Hippocampal formation (tissue), 2 donors: ENCODE results near the gene FBXO10.
"Not testable (repeated sequence)": the region's sequence is repeated elsewhere in the genome, so short reads cannot be mapped to it uniquely, and the experiment has no call there.

Experiments
- DNase-seq, 2 donors: peaks; one replicate each; lab custom pipeline; 2025; lab: John Stamatoyannopoulos, UW

Gene FBXO10

GRCh38 chr9:37551468-37551867 lies 24.7 kb downstream of the FBXO10 start:
- no peak for DNase-seq

DNA sequence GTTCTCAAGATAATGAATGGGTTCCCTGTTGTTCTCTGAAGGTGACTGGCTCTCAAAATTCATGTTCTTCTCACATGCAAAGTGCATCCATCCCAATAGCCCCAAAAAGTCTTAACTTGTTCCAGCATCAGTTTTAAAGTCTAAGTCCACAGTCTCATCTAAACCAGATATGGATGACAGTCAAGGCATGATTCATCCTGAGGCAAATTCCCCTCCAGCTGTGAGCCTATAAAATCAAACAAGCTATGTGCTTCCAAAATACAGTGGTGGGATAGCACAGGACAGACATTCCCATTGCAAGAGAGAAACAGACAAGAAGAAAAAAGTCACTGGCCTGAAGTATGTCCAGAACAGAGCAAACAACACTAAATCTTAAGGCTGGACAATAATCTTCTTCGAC lies 25.4 kb downstream of the FBXO10 start:
- DNase-seq, result no peak

- no peak for DNase-seq
These were observed 26.7 kb downstream of the FBXO10 start for GRCh38 chr9:37549527-37549926.

DNA sequence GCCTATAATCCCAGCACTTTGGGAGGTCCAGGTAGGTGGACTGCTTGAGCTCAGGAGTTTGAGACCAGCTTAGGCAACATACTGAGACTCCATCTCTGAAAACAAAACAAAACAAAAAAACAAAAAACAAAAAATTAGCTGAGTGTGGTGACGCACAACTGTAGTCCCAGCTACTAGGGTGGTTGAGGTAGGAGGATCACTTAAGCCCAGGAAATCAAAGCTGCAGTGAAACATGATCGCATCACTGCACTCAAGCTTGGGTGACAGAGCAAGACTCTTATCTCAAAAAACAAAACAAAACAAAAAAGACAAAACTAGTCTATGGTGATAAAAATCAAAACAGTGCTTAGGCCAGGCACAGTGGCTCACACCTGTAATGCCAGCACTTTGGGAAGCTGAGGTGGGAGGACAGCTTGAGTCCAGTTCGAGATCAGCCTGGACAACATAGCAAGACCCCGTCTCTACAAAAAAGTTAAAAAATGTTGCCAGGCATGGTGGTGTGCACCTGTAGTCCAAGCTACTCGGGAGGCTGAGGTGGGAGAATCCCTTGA lies 28.8 kb downstream of the FBXO10 start:
- no peak for DNase-seq

DNA sequence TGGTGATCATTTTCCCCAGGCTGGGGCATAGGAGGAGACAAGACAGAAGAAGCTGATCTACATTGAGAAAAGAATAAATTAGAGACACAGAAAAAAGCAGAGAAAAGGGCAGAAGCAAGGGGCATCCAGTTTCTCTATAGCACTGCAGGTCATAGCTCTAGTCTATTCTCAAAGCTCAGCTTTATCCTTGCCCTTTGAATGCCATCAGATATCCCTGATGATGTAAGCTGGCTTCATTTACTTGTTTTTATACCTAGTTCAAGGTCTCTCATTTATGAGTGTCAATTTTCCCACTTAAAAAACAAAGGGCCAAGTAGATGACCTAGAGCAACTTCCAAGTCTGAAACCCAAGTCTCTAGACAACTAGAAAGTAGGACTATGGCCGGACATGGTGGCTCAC lies 32.7 kb downstream of the FBXO10 start:
- DNase-seq, result no peak

DNA sequence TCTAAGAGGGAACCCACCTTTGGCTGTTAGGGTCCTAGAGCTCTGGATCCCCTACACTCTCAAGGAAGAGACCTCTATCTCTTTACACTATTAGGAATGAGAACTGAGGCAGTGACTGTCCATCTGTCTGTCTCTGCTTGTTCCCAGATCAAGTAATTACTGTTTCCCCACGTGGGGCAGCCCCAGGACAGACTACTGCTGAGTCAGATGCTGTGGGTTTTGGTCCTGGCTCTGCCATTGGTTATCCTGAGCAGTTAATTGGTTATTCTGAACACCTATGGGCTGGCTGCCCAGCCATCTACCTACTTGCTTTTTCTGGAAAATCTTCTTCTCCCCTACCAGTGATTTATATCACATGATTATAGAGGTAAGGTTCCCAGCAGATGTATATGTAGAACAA lies 33.3 kb downstream of the FBXO10 start:
- DNase-seq, result no peak

GRCh38 chr9:37542488-37542887 lies 33.7 kb downstream of the FBXO10 start:
- no peak for DNase-seq

DNA sequence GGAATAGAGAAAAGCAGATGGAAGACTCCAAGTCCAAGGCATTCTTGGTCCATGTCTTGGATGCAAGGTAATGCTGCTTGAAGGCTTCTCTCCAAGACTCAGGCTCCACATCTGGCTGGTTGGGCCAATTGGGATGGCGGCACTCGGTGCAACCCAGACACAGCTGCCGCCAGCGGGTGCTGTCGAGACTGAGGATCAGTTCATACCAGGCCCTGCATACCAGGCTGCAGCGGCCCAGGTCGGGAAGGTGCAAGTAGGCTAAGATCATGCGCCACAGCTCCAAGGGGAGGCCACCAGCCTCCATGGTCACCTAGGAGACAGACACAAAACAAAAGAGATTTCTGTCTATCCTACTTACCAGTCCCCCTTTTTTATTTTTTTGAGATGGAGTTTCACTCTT lies 34.7 kb downstream of the FBXO10 start:
- DNase-seq, result no peak

GRCh38 chr9:37540634-37541033 lies 35.5 kb downstream of the FBXO10 start:
- DNase-seq, result no peak

DNA sequence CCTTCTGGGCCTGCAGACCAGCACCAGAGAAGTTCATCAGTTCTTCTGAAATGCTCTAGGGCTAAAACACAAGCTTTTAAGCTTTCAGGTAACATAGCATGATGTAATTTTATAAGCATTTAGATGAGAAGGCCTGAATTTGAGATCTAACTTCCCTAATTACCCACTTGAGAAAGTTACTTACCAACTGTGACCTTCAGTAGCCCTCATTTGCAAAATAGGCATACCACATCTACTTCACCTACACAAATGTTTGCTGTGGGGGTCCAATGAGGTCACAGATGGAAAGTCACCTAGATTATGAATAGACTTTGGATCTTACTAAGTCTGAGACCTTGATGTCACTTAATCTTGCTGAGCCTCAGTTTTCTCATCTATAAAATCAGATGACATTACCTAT lies 36.5 kb downstream of the FBXO10 start:
- DNase-seq, result no peak

DNA sequence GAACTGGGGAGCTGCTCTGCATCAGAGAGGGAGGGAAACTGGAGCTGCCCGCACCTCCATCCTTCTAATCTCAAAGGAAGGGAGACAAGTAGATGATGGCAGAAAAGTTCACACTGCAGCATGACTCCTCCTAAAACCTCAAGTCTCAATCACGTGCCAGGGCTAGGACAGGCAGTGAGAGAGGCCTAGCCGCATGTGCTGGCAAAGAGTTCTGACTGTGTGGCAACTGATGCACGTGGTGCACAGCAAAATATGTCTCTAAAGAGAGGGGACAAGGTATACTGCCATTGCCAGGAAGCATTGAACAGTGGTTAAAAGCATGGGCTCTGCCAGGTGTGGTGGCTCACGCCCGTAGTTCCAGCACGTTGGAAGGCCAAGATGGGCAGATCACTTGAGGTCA lies 38.1 kb downstream of the FBXO10 start:
- DNase-seq, result no peak

DNA sequence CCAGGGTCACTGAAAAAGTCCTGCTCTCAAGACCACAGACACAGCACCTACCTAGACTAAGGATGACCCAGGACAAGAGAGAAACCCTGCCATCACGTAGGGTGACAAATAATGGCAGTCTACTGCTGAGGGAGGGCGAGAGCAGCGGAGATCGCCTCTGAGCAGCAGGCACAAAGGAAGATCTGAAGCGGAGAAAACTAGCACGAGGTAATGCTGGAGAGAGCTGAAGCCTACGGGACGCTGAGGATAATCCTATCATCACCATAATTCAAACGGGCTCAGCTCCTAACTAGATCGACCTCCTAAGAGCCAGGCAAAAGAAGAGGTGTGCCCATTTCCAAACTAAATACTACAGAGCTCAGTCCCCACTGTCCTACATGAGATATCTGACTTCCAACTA lies 41.3 kb downstream of the FBXO10 start:
- no peak for DNase-seq

- DNase-seq, result no peak
These were observed 41.8 kb downstream of the FBXO10 start for GRCh38 chr9:37534412-37534811.

DNA sequence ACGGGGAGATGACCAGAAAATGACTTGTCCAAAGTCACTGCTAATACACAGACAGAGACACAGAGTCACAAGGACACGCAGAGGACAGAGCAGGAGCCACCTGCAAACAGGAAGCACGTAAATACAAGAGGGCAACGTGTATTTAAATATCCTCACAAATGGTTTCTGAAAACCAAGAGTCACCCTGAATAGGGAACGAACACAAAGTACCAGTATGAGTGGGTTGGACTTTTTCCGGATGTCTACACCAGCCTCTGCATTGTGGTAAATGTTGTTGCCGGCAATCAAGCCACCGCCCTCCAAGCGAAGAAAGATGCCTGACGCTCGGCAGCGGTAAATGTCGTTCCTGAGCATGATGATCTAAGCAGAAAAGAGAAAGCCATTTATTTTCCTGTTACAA lies 44.5 kb downstream of the FBXO10 start:
- DNase-seq, result no peak

GRCh38 chr9:37528652-37529471 lies 47.3 kb downstream of the FBXO10 start:
- DNase-seq, result no peak

DNA sequence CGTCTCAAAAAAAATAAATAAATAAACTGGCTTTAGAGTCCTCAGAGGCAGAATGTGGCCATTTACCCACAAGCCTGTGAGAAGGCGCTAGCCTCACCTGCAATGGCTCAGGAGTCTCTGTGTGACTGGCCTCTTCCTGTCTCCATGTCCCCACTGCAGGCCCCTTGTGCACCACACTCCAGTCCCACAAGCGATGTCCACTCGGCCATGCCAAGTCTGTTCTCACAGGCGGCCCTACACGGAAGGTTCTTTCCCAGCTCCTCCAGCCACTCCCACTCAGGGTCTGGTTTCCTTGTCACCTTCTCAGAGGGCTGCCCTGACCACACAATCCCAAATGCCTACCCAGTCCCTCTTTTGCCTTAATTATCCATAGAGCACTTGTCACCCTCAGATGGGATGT lies 52.3 kb downstream of the FBXO10 start:
- no peak for DNase-seq

DNA sequence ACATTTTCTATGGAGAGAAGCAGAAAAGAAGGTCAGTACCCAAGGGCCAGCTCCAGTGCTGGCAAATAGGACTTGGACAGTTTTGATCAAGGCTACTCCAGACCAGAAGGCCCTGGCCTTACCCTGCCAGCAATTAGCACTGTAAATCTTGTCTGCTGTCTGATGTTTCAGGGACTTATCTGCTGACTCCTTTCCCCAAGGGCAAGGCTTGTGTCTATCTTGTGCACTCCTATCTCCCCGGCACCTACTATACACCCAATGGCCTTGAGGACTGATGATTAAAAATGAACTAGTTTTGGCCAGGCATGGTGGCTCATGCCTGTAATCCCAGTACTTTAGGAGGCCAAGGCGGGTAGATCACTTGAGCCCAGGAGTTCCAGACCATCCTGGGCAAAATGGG lies 53.2 kb downstream of the FBXO10 start:
- no peak for DNase-seq

GRCh38 chr9:37521111-37521510 lies 55.1 kb downstream of the FBXO10 start:
- DNase-seq, result no peak

GRCh38 chr9:37520641-37521040 lies 55.5 kb downstream of the FBXO10 start:
- DNase-seq, result no peak

DNA sequence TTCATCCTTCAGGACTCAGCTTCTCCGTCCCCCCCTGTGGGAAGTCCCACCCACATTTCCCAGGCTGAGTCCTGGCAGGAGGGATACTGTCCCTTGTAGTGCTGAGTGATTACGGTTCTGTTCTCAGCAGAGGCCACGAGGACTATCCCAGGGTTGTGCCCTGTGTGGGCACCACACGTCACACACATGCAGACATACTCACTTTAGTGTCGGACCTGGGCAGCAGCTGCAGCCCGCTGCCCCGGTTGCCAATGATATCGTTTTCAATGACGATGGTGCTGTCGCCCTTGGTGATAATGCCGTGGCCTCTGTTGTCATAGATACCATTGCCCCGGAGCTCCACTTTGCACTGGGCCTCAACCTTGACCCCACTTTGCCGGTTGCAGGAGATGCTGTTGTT lies 58.3 kb downstream of the FBXO10 start:
- no peak for DNase-seq

DNA sequence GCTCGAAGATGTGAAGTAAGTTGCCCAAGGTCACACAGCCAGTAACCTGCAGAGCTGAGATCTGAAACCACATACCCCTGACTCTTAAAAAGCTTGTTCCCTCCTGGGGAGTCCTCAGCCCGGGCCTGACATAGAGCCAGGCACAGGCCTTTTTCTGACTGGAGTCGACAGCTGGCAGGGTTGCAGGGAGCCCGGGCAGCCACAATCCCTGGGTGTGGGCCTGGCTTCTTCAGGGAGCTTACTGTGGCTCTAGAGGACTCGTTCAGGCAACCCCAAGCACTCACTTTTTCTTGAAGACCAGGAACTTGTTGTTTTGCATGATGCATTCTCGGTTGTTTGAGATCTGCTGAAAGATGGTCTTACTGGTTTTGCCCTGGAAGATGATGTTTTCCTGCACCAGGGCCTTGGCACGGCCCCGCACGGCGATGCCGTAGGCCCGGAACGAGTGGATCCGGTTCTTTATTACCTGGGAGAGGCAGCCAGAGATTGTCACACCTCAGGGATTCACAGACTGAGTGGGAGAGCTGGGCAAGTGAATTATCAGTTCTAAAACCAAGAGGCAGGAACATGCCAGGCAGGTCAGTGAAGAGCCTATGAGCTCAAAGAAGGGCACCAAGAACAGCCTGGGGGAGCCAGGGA lies 60.4 kb downstream of the FBXO10 start:
- no peak for DNase-seq

- no peak for DNase-seq
These were observed 61.2 kb downstream of the FBXO10 start for GRCh38 chr9:37514999-37515398.

GRCh38 chr9:37514415-37514814 lies 61.8 kb downstream of the FBXO10 start:
- DNase-seq, result not testable (repeated sequence)
